SHP77 (cell line): ENCODE measurements around the gene CALHM3.
"Not testable (repeated sequence)": the region's sequence is repeated elsewhere in the genome, so short reads cannot be mapped to it uniquely, and the experiment has no call there.

Experiments
- DNase-seq, 2 experiments: peaks; one replicate each; lab custom pipeline; 2025; lab: John Stamatoyannopoulos, UW

Gene CALHM3

GRCh38 chr10:103502849-103503660 is 24.0 kb upstream of the CALHM3 start:
- no peak for DNase-seq

DNA sequence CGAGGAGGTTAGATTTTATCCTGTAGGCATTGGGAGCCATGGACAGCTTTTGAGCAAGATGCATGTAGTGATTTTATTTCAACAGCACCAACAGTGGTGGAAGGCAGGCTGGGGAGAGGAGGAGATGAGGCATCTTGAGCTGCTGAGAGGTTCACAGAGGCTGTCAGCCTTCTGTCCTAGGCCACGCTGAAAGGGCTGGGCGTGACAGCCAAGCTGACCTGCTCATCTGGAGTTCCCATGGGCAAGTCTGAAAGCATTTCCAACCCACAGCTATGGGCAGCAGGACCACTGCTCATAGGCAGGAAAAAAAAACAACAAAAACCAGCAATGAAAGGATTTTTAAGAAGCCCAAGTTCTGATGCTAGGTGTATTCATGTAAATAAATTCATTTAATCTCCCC is 22.1 kb upstream of the CALHM3 start:
- no peak for DNase-seq

- DNase-seq: no peak
Observed at GRCh38 chr10:103500481-103500880, 21.4 kb upstream of the CALHM3 start.

GRCh38 chr10:103499881-103500280 is 20.8 kb upstream of the CALHM3 start:
- no peak for DNase-seq

DNA sequence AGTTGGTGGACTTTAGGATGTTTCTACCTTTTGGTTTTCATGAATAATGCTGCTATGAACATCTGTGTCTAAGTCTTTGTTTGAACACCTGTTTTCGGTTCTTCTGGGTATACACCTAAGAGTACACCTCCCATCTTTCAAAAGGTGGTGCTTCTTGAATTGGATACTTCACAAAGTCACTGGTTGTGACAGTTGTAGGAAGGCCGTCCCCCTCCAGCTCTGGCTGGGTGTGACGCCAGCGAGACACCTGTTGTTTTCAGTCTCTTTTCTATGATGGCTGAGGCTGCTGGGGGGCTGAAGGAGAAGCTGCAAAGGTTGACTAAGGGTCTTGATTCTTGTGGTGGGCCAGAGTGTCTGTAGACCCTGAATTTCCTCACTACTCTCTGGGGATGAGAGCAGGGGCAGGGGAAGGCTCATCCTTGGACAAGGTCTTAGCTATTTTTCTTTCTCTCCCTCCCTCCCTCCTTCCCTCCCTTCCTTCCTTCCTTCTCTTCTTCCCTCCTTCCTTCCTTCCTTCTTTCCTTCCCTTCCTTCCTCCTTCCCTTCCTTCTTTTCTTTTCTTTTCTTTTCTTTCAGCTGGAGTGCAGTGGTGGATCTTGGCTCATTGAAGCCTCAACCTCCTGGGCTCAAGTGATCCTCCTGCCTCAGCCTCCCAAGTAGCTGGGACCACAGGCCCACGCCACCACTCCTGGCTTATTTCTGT is 20.0 kb upstream of the CALHM3 start:
- DNase-seq: no peak

GRCh38 chr10:103497161-103497915 is 18.3 kb upstream of the CALHM3 start:
- DNase-seq: no peak

GRCh38 chr10:103495321-103495720 is 16.3 kb upstream of the CALHM3 start:
- DNase-seq: no peak

DNA sequence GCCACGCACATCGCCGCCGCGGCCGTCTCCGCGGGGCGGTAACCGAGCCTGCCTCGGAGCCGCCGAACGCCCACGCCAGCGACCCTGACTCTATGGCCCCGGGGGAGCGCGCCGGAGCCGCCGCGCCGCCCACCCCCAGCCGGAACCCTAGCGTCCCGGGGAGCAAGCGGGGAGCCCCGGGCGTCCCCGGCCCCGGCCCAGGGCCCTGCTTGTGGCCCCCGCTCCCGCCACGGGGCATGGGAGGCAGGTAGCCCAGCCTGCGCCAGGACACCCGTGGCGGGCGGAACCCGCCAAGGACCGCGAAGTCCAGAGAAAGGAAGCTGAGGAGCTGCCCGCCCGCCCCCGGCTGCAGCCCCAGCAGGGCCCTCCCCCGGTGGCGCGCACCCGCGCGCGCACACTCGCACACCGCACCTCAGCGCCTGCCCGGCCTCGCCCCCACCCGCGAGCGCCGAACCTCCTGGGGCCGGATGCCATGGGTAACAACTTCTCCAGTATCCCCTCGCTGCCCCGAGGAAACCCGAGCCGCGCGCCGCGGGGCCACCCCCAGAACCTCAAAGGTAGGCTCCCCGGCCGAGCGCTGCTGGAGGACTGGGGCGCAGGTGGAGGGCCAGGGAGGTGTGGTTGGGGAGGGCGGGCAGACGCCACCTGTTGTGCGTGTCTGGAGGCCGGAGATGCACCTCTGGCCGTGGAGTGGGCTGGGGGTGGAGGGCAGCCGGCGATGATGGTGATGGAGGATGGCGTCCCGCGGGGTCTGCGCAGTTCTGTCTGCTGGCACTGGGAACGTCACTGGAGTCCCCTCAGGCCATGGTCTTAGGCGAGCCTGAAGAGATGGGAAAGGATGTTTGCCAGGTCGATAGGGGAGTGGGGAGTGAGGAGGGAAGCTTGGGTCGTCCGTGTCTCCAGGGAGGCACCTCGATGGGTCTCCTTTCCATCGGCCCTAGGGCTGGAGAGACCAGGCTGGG is 15.2 kb upstream of the CALHM3 start:
- DNase-seq: no peak

GRCh38 chr10:103493362-103493915 is 14.4 kb upstream of the CALHM3 start, which contains the start of gene NEURL1:
NEURL1 (plus strand) TSS chr10:103493705; CDS start chr10:103494388, 683 bp downstream.
- peak in 1 of 2 experiments; percentile 12 for DNase-seq

- DNase-seq: no peak
Observed at GRCh38 chr10:103492655-103493261, 13.7 kb upstream of the CALHM3 start.

GRCh38 chr10:103491729-103492364 is 12.8 kb upstream of the CALHM3 start:
- peak; percentile 49 to 67 for DNase-seq

DNA sequence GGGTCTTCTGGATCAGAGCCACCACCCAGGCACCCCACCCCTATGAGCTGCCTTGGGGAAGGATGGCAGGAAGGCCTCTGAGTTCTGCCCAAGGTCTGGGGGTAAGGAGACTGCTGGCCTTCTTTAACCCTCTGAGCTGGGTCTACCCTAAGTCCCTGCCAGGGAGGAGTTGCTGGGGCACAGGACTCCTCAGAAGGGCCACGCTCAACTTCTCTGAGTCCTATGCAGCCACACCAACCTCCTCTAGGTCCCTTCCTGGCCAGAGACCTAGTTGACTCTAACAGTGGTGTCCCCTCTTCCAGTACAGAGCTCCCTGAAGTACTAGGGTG is 11.9 kb upstream of the CALHM3 start:
- DNase-seq: no peak

DNA sequence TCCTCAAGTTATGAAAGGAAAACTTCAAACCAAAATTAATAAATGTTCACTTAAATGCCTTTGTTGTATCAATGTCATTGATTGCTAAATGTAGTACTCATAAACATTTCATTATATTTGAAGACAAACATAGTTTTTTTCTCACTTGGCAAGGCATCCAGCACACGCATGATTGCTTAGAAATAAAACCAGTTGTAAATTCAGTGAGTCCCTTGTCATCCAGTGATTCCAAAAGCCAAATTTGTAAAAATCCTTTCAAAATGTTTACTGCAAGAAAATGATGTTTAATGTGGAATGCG is 8.3 kb upstream of the CALHM3 start:
- no peak for DNase-seq

DNA sequence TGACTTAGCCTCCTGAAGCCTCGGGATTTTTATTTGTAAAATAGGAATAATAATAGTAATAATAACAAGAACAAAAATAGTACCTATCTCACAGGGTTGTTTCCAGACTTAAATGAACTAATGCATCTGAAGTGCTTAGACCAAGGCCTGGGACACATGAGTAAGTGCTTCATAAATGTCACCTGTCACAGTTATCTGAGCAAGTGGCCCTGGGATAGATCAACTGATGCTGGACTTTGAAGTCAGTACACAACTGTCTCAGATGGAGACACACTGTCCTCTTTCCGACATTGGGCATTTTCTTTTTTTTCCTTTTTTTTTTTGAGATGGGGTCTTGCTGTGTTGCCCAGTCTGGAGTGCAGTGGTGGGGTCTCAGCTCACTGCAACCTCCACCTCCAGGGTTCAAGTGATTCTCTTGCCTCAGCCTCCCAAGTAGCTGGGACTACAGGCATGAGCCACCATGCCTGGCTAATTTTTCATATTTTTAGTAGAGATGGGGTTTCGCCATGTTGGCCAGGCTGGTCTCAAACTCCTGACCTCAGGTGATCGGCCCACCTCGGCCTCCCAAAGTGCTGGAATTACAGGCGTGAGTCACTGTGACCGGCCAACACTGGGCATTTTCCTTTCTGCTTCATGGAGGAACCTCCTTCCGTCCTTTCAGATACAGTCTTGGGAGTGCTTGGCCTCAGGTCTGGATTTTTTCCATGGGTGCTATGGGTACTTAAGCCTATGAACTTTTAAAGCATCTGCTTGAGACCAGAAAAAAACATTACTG is 7.8 kb upstream of the CALHM3 start:
- not testable (repeated sequence) for DNase-seq

DNA sequence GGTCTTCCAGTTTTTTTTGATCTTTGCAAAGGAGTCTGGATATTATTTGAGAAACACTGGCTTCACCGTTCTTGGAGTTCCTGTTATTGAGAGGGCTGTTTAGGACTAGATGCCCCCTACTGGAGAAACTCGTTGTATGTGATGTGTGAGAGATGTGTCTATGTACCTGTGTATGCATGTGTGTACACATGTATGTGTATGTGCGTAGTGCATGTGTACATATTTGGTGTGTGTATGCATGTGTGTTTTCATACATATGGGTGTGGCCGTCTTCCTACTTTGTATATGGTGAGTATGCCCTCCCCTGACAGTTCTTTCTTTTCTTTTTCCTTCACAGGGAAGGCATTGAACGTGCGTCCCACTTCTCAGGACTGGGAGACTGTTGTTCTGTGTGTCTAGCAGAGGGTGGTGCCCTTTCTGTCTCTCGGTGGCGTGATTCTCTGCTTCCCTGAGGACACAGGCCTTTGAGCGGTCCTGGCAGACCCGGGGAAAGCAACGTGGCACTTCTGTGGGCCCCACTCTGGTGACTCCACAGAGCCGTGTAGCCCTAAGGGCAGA is 3.0 kb upstream of the CALHM3 start:
- peak; percentile 72 to 78 for DNase-seq

DNA sequence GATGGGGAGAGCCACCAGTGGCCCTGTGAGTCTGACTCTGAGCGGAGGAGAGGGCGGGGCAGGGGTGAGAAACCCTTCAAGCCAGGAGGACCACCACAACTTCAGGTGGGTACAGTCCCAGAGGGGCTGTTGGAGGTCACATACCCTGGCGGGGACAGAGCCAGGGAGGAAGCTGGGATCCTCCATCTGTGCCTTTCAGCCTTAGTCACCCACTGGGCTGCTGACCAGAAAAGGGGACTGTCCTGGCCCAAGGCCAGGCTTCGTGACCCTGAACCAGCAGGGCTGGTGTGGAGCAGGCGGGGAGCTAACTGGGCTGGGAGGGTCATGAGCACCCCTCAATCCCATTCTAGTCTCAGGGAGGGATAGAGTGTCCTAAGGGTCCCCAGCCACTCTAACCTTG is 1.5 kb upstream of the CALHM3 start:
- DNase-seq: no peak

GRCh38 chr10:103478671-103479070 is 369 bp downstream of the CALHM3 start:
- no peak for DNase-seq

DNA sequence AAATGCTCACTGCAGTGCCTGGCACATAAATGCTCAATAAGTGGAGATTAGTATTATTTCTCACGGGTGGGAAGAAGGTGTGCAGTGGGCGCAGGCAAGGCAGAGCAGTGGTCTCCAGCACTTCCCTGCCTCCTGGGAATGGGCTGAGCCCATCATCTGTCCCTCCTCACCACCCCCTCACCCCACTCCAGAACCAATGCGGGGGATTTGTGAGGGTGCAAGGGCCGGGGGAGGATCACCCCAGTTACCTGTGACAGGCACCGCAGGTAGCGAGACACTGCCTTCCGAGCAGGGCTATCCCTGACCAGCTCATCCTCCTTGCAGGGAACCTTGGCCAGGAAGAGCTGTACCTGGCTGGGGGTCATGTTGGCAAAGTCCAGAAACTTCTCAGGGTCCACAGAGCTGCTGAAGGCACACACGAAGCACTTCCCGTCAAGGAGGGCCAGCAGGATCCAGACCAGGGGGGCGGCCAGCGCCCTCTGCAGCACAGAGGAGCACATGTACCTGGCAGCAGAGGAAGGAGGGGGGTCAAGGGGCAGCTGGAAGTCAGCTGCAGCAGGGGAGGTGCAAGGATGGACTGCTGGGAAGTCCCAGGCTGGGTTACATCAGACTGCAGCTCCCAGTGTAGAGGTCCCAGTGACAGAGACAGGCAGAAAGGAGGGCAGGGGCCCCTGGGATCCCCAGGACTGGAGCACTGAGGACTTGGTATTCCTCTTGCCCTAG is 2.8 kb downstream of the CALHM3 start:
- DNase-seq: peak; percentile 34 to 60

DNA sequence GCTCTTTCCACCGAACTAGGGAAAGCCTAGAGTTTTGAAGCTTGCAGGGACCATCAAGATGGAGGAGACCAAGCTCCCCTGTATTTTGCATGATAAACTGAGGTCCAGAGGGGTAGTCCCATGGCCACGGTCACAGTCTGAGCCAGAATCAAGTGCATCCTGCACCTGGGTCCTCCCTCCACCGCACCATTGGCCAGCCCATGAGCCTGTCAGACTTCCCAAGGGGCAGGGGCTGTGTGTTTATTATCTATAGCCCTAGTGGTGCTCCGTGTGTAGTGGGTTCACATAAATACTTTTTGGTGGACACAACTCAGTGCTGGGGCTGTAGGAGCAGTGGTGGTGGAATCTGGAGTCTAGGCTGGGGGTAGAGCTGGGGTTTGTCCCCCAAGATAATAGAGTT is 3.6 kb downstream of the CALHM3 start:
- DNase-seq: no peak
